Calu3 (cell line): ENCODE data around the gene CISD1. TPM values are rescaled to one million over a fixed set of nuclear protein-coding genes. Genes with fewer than 3 reads are reported as not detected.

Experiments
- BruUV-seq: library from RNA; stranded (reverse); fragments of 400-500 nt; replicated peaks from 2 replicates; lab custom pipeline; 2021; lab: Mats Ljungman, UMichigan
- CTCF ChIA-PET: fragments of 300-600 bp; sonication (Branson Sonifier 250); formaldehyde crosslinking; loops from one replicate; lab custom pipeline; 2022; ENCODE audit warnings: antibody characterized with exemption; lab: Charles Lee
- DNase-seq: peaks from one replicate; pipeline ENCODE4 v3.0.0; 2022
- H3K27ac Mint-ChIP-seq: one replicate; pipeline ENCODE4 v1.8.0; 2022; ENCODE audit warnings: mixed read lengths; ENCODE audit not compliant: unreplicated experiment
- H3K27me3 Mint-ChIP-seq: one replicate; pipeline ENCODE4 v1.8.0; 2022; ENCODE audit warnings: mixed read lengths; ENCODE audit not compliant: unreplicated experiment
- H3K36me3 Mint-ChIP-seq: one replicate; pipeline ENCODE4 v1.8.0; 2022; ENCODE audit warnings: mild to moderate bottlenecking, moderate library complexity, mixed read lengths; ENCODE audit not compliant: insufficient read depth, unreplicated experiment
- H3K4me1 Mint-ChIP-seq: one replicate; pipeline ENCODE4 v1.8.0; 2022; ENCODE audit warnings: mild to moderate bottlenecking, low read depth, mixed read lengths; ENCODE audit not compliant: unreplicated experiment
- H3K4me3 Mint-ChIP-seq: one replicate; pipeline ENCODE4 v1.8.0; 2022; ENCODE audit warnings: mild to moderate bottlenecking, low read depth, moderate library complexity, mixed read lengths; ENCODE audit not compliant: unreplicated experiment
- H3K9me3 Mint-ChIP-seq: one replicate; pipeline ENCODE4 v1.8.0; 2022; ENCODE audit warnings: low read depth, mixed read lengths; ENCODE audit not compliant: unreplicated experiment
- intact Hi-C: fragments of 100-400 bp; cut with micrococcal nuclease; formaldehyde crosslinking; loops from one replicate; pipeline ENCODE4 v1.10.0; 2022; ENCODE audit not compliant: unreplicated experiment
- total RNA-seq: library from RNA; stranded (reverse); gene quantifications from 2 replicates; pipeline ENCODE4 v1.2.3, GENCODE V29; 2022
- TF ChIP-seq, protein P1 (sequence below): fragments of 200-600 bp; IDR thresholded peaks from one replicate; pipeline ENCODE4 v1.8.0; 2022; ENCODE audit warnings: antibody characterized with exemption; ENCODE audit not compliant: unreplicated experiment

Gene CISD1
- total RNA-seq, 1 experiment from 2014 or later, result 69.0 TPM

DNA sequence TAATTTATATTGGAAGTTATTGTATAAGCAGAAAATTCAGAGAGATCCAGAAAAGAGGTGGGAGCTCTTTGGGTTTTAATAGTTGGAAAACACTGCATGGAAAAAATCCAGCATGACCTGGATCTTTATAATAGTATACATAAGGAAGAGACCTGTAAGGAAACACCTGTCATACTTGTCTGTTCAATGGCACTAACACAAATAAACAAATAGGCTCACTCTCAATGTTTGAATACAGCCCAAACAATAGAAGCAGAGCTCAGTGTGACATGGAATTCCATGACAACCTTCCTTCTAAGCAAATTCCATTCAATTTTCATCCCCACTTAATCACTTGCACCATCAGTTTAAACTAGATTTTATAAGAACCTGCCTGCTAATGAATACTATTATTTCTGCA is 31.7 kb downstream of the CISD1 start:
- H3K36me3 Mint-ChIP-seq, result no peaks in the 10 kb centered on the region
- H3K27me3 Mint-ChIP-seq, result no peaks in the 10 kb centered on the region
- no TSS peak for BruUV-seq
- TF ChIP-seq, protein P1, sequence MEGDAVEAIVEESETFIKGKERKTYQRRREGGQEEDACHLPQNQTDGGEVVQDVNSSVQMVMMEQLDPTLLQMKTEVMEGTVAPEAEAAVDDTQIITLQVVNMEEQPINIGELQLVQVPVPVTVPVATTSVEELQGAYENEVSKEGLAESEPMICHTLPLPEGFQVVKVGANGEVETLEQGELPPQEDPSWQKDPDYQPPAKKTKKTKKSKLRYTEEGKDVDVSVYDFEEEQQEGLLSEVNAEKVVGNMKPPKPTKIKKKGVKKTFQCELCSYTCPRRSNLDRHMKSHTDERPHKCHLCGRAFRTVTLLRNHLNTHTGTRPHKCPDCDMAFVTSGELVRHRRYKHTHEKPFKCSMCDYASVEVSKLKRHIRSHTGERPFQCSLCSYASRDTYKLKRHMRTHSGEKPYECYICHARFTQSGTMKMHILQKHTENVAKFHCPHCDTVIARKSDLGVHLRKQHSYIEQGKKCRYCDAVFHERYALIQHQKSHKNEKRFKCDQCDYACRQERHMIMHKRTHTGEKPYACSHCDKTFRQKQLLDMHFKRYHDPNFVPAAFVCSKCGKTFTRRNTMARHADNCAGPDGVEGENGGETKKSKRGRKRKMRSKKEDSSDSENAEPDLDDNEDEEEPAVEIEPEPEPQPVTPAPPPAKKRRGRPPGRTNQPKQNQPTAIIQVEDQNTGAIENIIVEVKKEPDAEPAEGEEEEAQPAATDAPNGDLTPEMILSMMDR, result no peak
- H3K4me3 Mint-ChIP-seq, result no peak overlapping the region
- H3K4me1 Mint-ChIP-seq, result no peaks in the 10 kb centered on the region
- intact Hi-C loops, result loop anchor here (10.0 kb wide), 1 partner anchor 214 kb away; the partner anchor contains the start of gene BICC1
- no peak for DNase-seq
- H3K27ac Mint-ChIP-seq, result no peak overlapping the region
- CTCF ChIA-PET, result interaction anchor here (1.0 to 2.3 kb wide), 2 partner anchors 84 kb away, joined by 3 to 15 read pairs; partner anchors contain the start of gene TFAM
- H3K9me3 Mint-ChIP-seq, result no peaks in the 10 kb centered on the region

GRCh38 chr10:58302254-58302653 is 33.3 kb downstream of the CISD1 start:
- no peak overlapping the region for H3K27ac Mint-ChIP-seq
- H3K27me3 Mint-ChIP-seq, result no peaks in the 10 kb centered on the region
- no peaks in the 10 kb centered on the region for H3K36me3 Mint-ChIP-seq
- no peak overlapping the region for H3K4me3 Mint-ChIP-seq
- BruUV-seq, result no TSS peak
- H3K4me1 Mint-ChIP-seq, result no peaks in the 10 kb centered on the region
- CTCF ChIA-PET, result no interaction called here
- no peak for DNase-seq
- H3K9me3 Mint-ChIP-seq, result no peaks in the 10 kb centered on the region
- intact Hi-C loops, result loop anchor here (10.0 kb wide), 1 partner anchor 213 kb away; the partner anchor contains the start of gene BICC1
- TF ChIP-seq, protein P1, result no peak

DNA sequence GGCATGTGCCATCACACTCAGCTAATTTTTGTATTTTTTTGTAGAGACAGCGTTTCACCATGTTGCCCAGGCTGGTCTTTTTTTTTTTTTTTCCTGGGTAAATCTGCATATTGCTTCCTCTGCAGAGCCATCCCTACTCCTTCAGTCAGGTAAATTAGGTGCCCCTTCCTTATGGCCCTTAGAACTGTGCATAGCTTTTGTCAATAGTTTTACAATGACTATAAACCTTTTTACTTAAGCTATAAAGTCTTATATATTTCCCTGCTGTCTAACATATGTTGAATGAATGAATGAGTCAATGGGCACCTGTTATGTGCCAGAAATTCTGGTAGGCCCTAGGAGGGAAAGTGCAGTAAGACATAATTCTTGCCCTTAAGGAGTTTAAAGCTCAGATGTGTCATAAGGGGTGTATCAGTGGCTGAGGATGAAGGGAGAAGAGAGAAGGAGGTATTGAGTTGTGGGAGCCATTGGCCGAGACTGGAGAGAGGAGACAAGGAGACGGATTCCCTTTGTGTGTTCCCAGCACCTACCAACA is 35.2 kb downstream of the CISD1 start:
- TF ChIP-seq, protein P1, result no peak
- BruUV-seq, result no TSS peak
- H3K27me3 Mint-ChIP-seq, result no peaks in the 10 kb centered on the region
- H3K9me3 Mint-ChIP-seq, result no peaks in the 10 kb centered on the region
- H3K4me3 Mint-ChIP-seq, result no peak overlapping the region
- H3K4me1 Mint-ChIP-seq, result no peaks in the 10 kb centered on the region
- CTCF ChIA-PET, result interaction anchor here (0.8 kb wide), 1 partner anchor 127 kb away, joined by 3 read pairs; no protein-coding TSS in a partner anchor
- H3K27ac Mint-ChIP-seq, result no peak overlapping the region
- no peak for DNase-seq
- intact Hi-C loops, result loop anchor here (10.0 kb wide), 1 partner anchor 211 kb away; the partner anchor contains the start of gene BICC1
- no peaks in the 10 kb centered on the region for H3K36me3 Mint-ChIP-seq

- DNase-seq, result no peak
- Mint-ChIP-seq H3K4me3 (no peak overlapping the region), H3K9me3 (no peaks in the 10 kb centered on the region), H3K36me3 (no peaks in the 10 kb centered on the region), H3K27ac (no peak overlapping the region), H3K27me3 (no peaks in the 10 kb centered on the region), H3K4me1 (no peaks in the 10 kb centered on the region)
- intact Hi-C loops, result loop anchor here (10.0 kb wide), 1 partner anchor 209 kb away; the partner anchor contains the start of gene BICC1
- BruUV-seq, result no TSS peak
- TF ChIP-seq, protein P1, result no peak
- CTCF ChIA-PET, result no interaction called here
These were observed 36.9 kb downstream of the CISD1 start for GRCh38 chr10:58305821-58306220.
